ENCODE measurements around the gene TASOR2.

DNA sequence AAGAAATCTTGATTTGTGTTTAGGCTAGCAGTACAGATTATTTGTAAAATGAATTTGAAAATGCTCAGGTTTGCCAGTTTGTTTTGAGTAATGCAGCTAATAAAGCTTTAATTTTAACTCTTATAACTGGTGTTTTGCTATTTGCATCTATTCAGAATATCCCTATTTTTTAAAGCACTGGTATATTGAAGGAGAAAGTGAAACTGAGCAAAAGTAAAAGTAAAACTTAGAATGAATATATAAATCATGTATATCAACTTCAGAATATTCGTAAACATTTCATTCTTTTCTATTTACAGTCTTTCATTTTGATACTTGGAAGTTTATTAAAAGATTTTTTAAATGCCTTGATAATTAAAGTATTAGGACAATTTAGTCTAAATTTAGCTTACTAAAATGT, 26.2 kb downstream of the TASOR2 start:
- TF ChIP-seq, protein P1, sequence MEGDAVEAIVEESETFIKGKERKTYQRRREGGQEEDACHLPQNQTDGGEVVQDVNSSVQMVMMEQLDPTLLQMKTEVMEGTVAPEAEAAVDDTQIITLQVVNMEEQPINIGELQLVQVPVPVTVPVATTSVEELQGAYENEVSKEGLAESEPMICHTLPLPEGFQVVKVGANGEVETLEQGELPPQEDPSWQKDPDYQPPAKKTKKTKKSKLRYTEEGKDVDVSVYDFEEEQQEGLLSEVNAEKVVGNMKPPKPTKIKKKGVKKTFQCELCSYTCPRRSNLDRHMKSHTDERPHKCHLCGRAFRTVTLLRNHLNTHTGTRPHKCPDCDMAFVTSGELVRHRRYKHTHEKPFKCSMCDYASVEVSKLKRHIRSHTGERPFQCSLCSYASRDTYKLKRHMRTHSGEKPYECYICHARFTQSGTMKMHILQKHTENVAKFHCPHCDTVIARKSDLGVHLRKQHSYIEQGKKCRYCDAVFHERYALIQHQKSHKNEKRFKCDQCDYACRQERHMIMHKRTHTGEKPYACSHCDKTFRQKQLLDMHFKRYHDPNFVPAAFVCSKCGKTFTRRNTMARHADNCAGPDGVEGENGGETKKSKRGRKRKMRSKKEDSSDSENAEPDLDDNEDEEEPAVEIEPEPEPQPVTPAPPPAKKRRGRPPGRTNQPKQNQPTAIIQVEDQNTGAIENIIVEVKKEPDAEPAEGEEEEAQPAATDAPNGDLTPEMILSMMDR (IDR thresholded peaks at IDR 0.05), result no peak
- no peak for TF ChIP-seq EZH2 (IDR thresholded peaks at IDR 0.05; ENCODE audit: borderline replicate concordance, insufficient read depth, low read depth, low read length, poor library complexity, severe bottlenecking)

All from B cell (primary cell).